ENCODE results near the gene EIF6. TPM values are rescaled to one million over a fixed set of nuclear protein-coding genes. Genes with fewer than 3 reads are reported as not detected.
"Not testable (repeated sequence)": the region's sequence is repeated elsewhere in the genome, so short reads cannot be mapped to it uniquely, and the experiment has no call there.

EIF6 gene
- total and polyA plus RNA-seq, 2 experiments from 2014 or later: 166 to 245 TPM

DNA sequence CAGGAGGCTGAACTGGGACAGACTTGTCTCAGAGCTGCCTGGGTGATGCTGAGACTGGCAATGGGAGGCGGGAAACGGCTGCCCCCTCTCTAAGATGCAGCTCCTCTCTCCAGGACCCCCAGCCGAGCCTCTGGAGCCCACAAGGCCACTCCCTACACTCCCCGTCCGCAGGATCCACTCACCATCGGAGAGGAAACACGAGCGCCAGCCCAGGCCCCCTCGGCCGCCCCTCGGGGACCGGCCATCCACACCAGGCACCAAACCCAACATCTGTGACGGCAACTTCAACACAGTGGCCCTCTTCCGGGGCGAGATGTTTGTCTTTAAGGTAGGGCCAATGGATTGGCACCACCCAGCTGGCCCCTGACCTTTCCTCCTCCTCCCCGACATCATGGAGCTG, 17.5 kb downstream of the EIF6 start:
- Histone ChIP-seq H3K4me3 (no peak overlapping the region), H3K4me1 (ENCODE audit: insufficient read depth) (peaks cover 12% of the 10 kb centered on the region), H3K9me2 (ENCODE audit: insufficient read depth) (no peaks in the 10 kb centered on the region), H4K20me1 (ENCODE audit: insufficient read depth) (no peaks in the 10 kb centered on the region), H3K36me3 (ENCODE audit: low read depth) (no peaks in the 10 kb centered on the region), H3F3A (ENCODE audit: insufficient read depth) (peaks cover 4% of the 10 kb centered on the region; the same call in 1 of the 2 replicates), H3K79me2 (ENCODE audit: insufficient read depth) (no peaks in the 10 kb centered on the region), H3K9ac (no peak overlapping the region), H3K9me3 (ENCODE audit: low read depth) (no peaks in the 10 kb centered on the region), H2AFZ (no peak overlapping the region), H3K4me2 (ENCODE audit: unreplicated experiment) (no peak overlapping the region), H3K27ac (no peak overlapping the region), H3K27me3 (replicated peaks; ENCODE audit: insufficient read depth) (no peaks in the 10 kb centered on the region)
- DNase-seq: no peak
- in situ Hi-C loops (cut with MboI): no loop called here
- WGBS, 2 experiments (ENCODE audit: low coverage in 1 of 2, low lambda C conversion rate in 2 of 2, missing lambda C conversion rate in 2 of 2): 93 to 94% methylated on average over 14 to 16 of the region's 16 CpGs
- TF ChIP-seq EZH2 (IDR thresholded peaks at IDR 0.05; ENCODE audit: insufficient read depth, poor library complexity, severe bottlenecking) (no peak), EZH2phosphoT487 (IDR thresholded peaks at IDR 0.05; ENCODE audit: insufficient read depth, low read depth) (no peak)

DNA sequence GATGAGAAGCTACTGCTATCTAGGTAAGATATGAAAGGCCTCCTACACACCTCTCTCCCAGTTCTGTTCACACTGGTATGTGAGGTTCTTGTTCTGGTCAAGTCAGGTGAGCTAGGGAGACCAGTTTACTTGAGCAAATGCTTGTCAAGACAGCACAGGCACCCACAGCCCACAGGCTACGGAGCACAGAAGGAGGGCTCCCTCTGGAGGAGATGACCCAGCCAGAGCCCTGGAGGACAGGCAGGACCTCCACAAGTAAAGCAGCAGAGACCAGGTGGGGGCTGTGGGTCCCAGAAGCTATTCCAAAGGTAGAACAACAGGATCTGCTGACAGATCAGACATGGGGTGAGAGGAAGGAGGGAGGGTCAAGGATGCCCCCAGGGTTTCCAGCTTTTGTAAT, 19.8 kb downstream of the EIF6 start:
- H3K9ac ChIP-seq: no peak overlapping the region
- H3K9me3 ChIP-seq (ENCODE audit: low read depth): no peaks in the 10 kb centered on the region
- H3K79me2 ChIP-seq (ENCODE audit: insufficient read depth): no peaks in the 10 kb centered on the region
- no peak overlapping the region for H3K4me3 ChIP-seq
- H3K4me2 ChIP-seq (ENCODE audit: unreplicated experiment): no peak overlapping the region
- H3K4me1 ChIP-seq (ENCODE audit: insufficient read depth): peaks cover 7% of the 10 kb centered on the region; the same call in 1 of the 2 replicates
- H3K27me3 ChIP-seq (replicated peaks; ENCODE audit: insufficient read depth): no peaks in the 10 kb centered on the region
- TF ChIP-seq EZH2phosphoT487 (IDR thresholded peaks at IDR 0.05; ENCODE audit: insufficient read depth, low read depth): no peak
- no peak for TF ChIP-seq EZH2 (IDR thresholded peaks at IDR 0.05; ENCODE audit: insufficient read depth, poor library complexity, severe bottlenecking)
- no peaks in the 10 kb centered on the region for H3K9me2 ChIP-seq (ENCODE audit: insufficient read depth)
- DNase-seq: peak; percentile 20
- no peaks in the 10 kb centered on the region for H3F3A ChIP-seq (ENCODE audit: insufficient read depth)
- H3K36me3 ChIP-seq (ENCODE audit: low read depth): no peaks in the 10 kb centered on the region
- H3K27ac ChIP-seq: no peak overlapping the region
- H2AFZ ChIP-seq: no peak overlapping the region
- in situ Hi-C loops (cut with MboI): no loop called here
- no peaks in the 10 kb centered on the region for H4K20me1 ChIP-seq (ENCODE audit: insufficient read depth)
- WGBS, 2 experiments (ENCODE audit: low coverage in 1 of 2, low lambda C conversion rate in 2 of 2, missing lambda C conversion rate in 2 of 2): 76 to 89% methylated on average over 1 of the region's 1 CpG

- peak overlapping the region; percentile 70 for H3K4me2 ChIP-seq (ENCODE audit: unreplicated experiment)
- H3K27ac ChIP-seq: 0 out of 2 replicates have a peak overlapping the region, but pooled peaks have one; percentile 17
- no peaks in the 10 kb centered on the region for H3K79me2 ChIP-seq (ENCODE audit: insufficient read depth)
- DNase-seq: no peak
- TF ChIP-seq EZH2phosphoT487 (IDR thresholded peaks at IDR 0.05; ENCODE audit: insufficient read depth, low read depth) (no peak), EZH2 (IDR thresholded peaks at IDR 0.05; ENCODE audit: insufficient read depth, poor library complexity, severe bottlenecking) (no peak)
- no peak overlapping the region for H3K9ac ChIP-seq
- 78 to 86% methylated on average over 17 of the region's 17 CpGs for WGBS, 2 experiments (ENCODE audit: low coverage in 1 of 2, low lambda C conversion rate in 2 of 2, missing lambda C conversion rate in 2 of 2)
- in situ Hi-C loops (cut with MboI): no loop called here
- no peaks in the 10 kb centered on the region for H3K36me3 ChIP-seq (ENCODE audit: low read depth)
- no peaks in the 10 kb centered on the region for H3K27me3 ChIP-seq (replicated peaks; ENCODE audit: insufficient read depth)
- no peaks in the 10 kb centered on the region for H3K9me2 ChIP-seq (ENCODE audit: insufficient read depth)
- no peaks in the 10 kb centered on the region for H3F3A ChIP-seq (ENCODE audit: insufficient read depth)
- H3K4me1 ChIP-seq (ENCODE audit: insufficient read depth): peaks cover 7% of the 10 kb centered on the region; the same call in 1 of the 2 replicates
- H3K9me3 ChIP-seq (ENCODE audit: low read depth): no peaks in the 10 kb centered on the region
- H4K20me1 ChIP-seq (ENCODE audit: insufficient read depth): no peaks in the 10 kb centered on the region
- no peak overlapping the region for H2AFZ ChIP-seq
- 0 out of 2 replicates have a peak overlapping the region, but pooled peaks have one; percentile 7 for H3K4me3 ChIP-seq
Measured at GRCh38 chr20:35263532-35264341, 20.8 kb downstream of the EIF6 start.

GRCh38 chr20:35262731-35263531, 21.6 kb downstream of the EIF6 start:
- Histone ChIP-seq H3K4me3 (0 out of 2 replicates have a peak overlapping the region, but pooled peaks have one; percentile 7), H3K4me2 (ENCODE audit: unreplicated experiment) (peak overlapping the region; percentile 70), H3K27ac (0 out of 2 replicates have a peak overlapping the region, but pooled peaks have one; percentile 17)
- DNase-seq: peak; percentile 82
- H3K79me2 ChIP-seq (ENCODE audit: insufficient read depth); H3K9me2 ChIP-seq (ENCODE audit: insufficient read depth); in situ Hi-C loops (cut with MboI); H3K36me3 ChIP-seq (ENCODE audit: low read depth); H3K9me3 ChIP-seq (ENCODE audit: low read depth); H3F3A ChIP-seq (ENCODE audit: insufficient read depth); H2AFZ ChIP-seq; H3K4me1 ChIP-seq (ENCODE audit: insufficient read depth); H3K9ac ChIP-seq; H4K20me1 ChIP-seq (ENCODE audit: insufficient read depth); H3K27me3 ChIP-seq (replicated peaks; ENCODE audit: insufficient read depth): not testable (repeated sequence)
- 11 to 17% methylated on average over 5 of the region's 8 CpGs for WGBS, 2 experiments (ENCODE audit: low coverage in 1 of 2, low lambda C conversion rate in 2 of 2, missing lambda C conversion rate in 2 of 2)

- H3K9me3 ChIP-seq (ENCODE audit: low read depth); H3K4me3 ChIP-seq; H3K9me2 ChIP-seq (ENCODE audit: insufficient read depth); H3K36me3 ChIP-seq (ENCODE audit: low read depth); H2AFZ ChIP-seq; H3K27ac ChIP-seq; H3F3A ChIP-seq (ENCODE audit: insufficient read depth); H4K20me1 ChIP-seq (ENCODE audit: insufficient read depth); in situ Hi-C loops (cut with MboI); H3K4me2 ChIP-seq (ENCODE audit: unreplicated experiment); H3K4me1 ChIP-seq (ENCODE audit: insufficient read depth); DNase-seq; H3K79me2 ChIP-seq (ENCODE audit: insufficient read depth); H3K9ac ChIP-seq; H3K27me3 ChIP-seq (replicated peaks; ENCODE audit: insufficient read depth): not testable (repeated sequence)
- 70 to 78% methylated on average over 7 to 8 of the region's 10 CpGs for WGBS, 2 experiments (ENCODE audit: low coverage in 1 of 2, low lambda C conversion rate in 2 of 2, missing lambda C conversion rate in 2 of 2)
Measured at GRCh38 chr20:35262321-35262720, 22.3 kb downstream of the EIF6 start.
